ENCODE results near the gene WDR17. TPM values are rescaled to one million over a fixed set of nuclear protein-coding genes. Genes with fewer than 3 reads are reported as not detected.

WDR17 gene
- 0.15 and 2.9 TPM in 2 replicates for total RNA-seq (ENCODE audit: low replicate concordance)

GRCh38 chr4:176065435-176066291 lies at the start of gene WDR17:
Gene WDR17 (plus strand): TSS chr4:176065841. CDS start chr4:176111581, 45,740 bp downstream.

DNA sequence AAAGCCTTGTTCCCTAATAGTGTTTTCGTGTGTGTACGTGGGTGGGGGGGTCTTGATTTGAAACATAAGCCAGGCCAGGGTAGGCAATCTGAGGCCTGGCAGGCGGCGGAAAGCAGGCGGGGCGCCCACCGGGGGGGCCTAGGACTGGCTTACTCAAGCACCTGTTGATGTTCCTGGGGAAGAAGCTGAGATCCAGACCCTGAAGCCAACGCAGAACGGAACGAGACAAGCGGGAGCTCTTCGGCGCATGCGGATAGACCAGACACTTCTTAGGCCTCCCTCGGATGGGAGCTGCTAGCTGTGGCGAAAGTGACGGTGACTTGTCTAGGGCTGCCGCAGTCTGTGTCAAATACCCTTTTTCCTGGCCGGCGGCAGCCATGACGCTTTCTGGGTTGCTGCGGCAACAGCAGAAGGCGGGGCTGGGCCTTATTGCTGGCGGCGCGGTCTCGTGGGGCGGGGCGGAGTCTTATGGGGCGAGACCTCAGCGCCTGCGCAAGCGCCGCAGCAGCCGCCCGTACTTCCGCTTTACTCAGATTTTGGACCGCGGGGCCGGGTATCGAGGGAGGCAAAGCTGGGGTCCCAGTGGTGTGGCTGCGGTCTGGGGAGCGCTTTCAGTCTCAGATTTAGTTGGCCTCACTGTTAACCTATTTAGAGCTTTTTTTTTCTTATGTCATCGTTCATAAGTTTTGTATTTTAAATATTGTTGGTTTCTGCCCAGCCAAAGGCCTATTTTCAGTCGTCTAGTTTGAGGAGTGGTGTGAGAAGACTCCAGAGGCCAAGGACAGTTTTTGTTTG lies 129.7 kb downstream of the WDR17 start, which contains the start of gene SPATA4:
SPATA4 (minus strand) TSS at position 402 of the 795 bp plus-strand sequence; CDS start at position 379, 23 bp downstream.

Other genes with a start within 250 kb of the WDR17 start
- gene SPATA4, start 129.7 kb downstream of the WDR17 start, total RNA-seq (ENCODE audit: low replicate concordance): 0.15 and 0.23 TPM in 2 replicates
- 0.30 and 0.35 TPM in 2 replicates for gene ASB5, start 203.4 kb downstream of the WDR17 start, total RNA-seq (ENCODE audit: low replicate concordance)